Femur (tissue), 1 donor: Measurements from ENCODE around the gene SPRR2G.
"Not testable (repeated sequence)": the region's sequence is repeated elsewhere in the genome, so short reads cannot be mapped to it uniquely, and the experiment has no call there.

Source experiments
- DNase-seq: peaks from one replicate; pipeline ENCODE4 v3.0.0-alpha.2; 2017

Gene SPRR2G

DNA sequence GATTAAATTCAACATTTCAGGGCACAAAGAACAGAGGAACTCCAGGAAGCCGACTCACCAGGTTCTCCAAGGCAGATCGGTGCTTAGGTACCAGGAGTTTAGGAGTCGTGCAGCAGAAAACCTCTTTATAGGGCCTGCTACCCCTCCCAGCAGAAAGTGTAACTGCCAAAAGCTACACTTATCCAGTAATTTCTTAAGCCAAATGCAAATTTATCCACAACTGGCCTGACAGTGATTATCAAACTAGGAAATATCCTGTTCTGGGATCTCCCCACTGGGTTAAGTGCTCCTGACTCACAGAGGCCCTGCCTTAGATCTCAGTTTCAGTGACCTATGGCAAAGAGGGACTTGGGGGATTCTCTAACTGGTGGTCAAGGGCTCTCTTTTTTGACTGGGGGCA, 37.3 kb downstream of the SPRR2G start, which contains the start of gene SPRR2F:
Gene SPRR2F, minus strand, starts transcription at position 101 of the 400 bp plus-strand sequence. CDS start 783 bp downstream, outside the sequence.
- no peak for DNase-seq

DNA sequence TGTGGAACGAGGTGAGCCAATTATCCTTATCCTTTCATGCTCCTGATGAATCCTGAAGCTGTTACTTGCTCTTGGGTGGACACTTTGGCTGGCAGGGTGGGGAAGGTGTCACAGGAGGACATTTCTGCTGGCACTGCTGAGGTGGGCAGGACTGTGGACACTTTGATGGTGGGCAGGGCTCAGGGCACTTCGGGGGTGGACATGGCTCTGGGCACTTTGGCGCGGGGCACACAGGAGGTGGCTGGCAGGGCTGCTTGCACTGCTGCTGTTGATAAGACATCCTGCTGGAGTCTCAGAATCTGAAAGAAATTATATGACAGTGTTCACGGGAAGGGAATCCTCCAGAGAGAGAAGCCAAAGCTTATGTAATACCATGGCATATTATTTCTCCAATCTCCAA, 38.2 kb downstream of the SPRR2G start:
- DNase-seq = not testable (repeated sequence)

DNA sequence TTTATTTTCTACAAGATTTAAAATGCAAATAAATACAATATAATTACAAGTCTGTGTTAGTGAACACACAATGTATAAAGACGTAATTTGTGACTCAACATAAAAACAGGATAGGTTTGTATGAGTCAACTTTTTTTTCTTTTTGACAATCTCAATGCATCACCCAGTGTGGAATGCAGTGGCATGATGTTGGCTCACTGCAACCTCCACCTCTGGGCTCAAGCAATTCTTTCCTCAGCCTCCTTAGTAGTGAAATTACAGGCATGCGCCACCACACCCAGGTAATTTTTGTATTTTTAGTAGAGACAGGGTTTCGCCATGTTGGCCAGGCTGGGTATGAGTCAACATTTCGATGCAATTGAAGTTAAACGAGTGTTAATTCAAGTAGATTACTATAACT, 50.4 kb downstream of the SPRR2G start:
- DNase-seq = no peak
